8988T (cell line): ENCODE results near the gene GGT5.
"Not testable (repeated sequence)": the region's sequence is repeated elsewhere in the genome, so short reads cannot be mapped to it uniquely, and the experiment has no call there.

Experiments used
- DNase-seq: peaks from one replicate; pipeline ENCODE4 v3.0.0; 2011

Gene GGT5

DNA sequence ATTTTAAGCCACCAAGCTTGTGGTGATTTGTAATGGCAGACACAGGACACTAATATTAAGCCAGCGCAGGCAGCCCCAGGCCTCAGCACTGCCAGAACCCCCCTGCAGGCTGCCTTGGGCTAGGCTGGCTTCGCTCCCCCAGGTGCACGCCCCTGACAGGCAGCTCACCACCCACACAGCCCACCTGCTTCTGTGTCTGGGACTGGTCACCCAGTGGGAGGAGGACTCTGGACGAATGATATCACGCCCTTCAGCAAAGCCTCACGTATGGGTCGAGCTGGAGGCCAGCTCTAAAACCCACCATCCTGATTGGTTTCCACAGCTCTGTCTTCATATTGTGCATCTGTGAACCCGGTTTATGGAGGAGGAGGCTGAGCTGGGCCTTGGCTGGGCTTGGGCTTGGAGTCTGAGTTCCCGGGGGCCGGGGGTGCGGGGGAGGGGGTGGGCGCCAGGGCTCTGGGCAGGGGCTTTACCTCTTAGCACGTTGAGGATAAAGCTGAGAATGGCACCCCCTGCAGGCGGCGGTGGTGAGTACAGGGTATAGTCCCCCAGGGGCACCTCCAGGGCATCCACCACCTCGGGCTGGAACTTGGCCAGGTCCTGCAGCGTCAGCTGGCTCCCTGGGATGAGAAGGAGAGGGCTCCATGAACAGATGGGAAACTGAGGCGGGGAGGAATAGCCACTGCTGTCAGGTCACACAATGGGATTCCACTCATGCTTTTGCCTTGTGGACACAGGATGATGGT lies 13.8 kb downstream of the GGT5 start:
- DNase-seq = no peak

DNA sequence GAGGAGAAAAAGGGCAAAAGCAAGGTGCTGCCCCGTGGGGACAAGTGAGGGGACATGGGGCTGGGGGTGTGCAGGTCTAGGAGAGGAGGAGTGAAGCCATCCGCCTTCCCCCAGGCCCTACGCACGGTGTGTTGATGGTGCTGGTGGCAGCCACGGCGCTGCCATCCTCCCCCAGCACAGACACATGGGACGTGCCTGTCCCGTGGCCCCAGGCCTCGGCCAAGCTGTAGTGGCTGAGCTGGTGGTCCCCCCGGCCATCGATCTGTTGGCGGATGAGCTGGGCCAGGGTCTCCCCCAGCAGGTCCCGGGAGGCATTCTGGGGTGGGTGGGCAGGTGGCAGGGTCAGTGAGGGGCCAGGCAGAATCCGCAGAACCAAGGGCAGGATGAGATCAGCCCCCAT lies 18.9 kb downstream of the GGT5 start:
- no peak for DNase-seq

DNA sequence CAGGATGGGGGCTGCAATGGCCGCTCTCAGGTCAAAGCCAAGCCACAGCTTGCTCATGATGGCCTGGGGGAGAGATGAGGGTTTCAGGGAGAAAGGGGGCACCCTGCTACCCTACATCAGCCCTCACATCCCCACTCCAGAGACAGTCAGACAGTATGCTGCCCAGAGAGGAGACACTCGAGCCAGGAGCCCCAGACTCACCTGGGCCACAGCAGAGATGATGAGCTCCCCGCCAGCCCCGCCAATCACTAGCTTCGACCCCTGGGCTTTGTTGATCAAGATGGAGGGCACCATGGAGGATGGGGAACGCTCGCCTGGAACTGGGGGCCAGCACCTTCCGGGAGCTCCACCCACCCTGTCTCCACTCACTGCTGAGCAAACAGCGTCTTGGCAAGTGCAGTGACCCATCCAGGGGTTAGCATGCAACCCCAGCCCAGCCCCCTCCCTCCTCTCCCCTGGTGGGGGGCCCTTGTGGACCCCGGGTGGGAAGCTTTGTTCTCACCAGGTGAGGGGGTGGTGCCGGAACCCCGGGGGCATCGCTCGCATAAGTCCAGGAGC lies 19.8 kb downstream of the GGT5 start:
- no peak for DNase-seq

DNA sequence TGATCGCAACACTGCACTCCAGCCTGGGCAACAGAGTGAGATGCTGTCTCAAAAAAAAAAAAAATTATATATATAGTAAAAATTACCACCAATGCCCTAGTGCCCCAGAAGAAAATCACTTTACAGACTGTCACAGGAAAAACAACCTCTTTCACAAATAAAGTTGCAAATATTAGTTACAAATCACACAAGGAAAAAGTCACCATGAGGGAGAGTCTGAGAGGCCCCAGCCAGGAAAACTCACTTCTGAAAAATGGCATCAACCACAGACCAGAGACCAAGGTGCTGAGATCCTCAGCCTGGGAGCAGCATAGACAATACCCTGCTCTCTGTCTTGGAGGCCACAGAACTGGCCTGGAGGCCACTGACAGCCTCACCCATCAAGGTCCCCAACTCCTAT lies 20.4 kb downstream of the GGT5 start:
- no peak for DNase-seq

DNA sequence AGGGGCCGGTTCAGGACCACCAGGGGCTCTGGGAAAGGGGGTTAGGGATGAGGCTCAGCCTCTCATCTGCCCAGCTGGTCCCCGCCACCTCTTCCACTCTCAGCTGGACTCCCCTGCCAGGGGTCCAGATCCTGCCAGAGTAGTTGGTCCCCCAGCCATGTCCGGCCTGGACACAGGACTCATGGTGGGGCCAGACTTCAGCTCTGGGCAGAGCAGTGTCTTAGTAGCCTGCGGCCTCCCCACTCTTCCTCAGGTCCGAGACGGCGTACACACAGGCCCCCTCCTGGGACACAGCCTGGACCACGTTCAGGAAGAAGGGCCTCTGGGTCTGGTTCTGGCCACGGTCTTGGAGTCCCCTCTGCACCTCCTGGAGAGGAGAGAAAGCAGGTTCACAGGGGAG lies 25.1 kb downstream of the GGT5 start:
- no peak for DNase-seq

DNA sequence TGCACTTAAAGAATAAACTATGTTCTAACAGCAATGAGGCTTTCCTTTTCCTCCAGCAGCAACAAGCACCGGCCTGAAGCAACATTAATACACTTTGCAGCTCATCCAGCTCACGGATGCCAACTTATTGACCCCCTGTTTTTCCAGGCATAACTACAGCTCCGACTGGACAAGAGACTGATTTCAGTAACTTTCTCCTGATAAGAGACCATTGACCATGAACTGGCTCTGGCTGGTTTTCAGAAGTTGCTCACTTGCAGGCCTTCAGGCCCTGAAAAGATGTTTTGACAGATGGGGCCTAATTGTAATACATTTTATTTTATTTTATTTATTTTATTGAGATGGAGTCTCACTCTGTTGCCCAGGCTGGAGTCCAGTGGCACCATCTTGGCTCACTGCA lies 27.5 kb downstream of the GGT5 start:
- DNase-seq = no peak

DNA sequence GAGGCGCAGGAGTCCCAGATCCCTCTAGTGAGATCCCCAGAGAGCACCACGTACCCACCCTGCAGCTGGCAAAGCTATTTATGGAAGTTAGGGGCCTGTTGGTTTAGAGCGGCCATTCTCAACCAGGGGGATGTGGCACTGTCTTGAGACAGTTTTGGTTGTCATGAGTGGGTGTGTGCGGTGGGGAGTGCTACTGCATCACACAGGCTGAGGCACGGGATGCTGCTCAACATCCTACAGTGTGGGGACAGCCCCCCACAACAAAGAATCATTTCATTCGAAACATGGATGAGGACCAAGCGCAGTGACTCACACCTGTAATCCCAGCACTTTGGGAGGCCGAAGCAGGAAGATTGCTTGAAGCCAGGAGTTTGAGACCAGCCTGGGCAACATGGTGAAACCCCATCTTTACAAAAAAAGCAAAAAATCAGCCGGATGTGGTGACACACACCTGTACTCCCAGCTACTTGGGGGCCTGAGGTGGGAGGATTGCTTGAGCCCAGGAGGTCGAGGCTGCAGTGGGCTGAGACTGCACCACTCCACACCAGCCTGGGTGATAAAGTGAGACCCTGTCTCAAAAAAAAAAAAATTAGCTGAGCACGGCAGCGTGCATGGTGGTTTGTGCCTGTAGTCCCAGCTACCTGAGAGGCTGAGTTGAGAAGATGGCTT lies 28.2 kb downstream of the GGT5 start:
- no peak for DNase-seq

DNA sequence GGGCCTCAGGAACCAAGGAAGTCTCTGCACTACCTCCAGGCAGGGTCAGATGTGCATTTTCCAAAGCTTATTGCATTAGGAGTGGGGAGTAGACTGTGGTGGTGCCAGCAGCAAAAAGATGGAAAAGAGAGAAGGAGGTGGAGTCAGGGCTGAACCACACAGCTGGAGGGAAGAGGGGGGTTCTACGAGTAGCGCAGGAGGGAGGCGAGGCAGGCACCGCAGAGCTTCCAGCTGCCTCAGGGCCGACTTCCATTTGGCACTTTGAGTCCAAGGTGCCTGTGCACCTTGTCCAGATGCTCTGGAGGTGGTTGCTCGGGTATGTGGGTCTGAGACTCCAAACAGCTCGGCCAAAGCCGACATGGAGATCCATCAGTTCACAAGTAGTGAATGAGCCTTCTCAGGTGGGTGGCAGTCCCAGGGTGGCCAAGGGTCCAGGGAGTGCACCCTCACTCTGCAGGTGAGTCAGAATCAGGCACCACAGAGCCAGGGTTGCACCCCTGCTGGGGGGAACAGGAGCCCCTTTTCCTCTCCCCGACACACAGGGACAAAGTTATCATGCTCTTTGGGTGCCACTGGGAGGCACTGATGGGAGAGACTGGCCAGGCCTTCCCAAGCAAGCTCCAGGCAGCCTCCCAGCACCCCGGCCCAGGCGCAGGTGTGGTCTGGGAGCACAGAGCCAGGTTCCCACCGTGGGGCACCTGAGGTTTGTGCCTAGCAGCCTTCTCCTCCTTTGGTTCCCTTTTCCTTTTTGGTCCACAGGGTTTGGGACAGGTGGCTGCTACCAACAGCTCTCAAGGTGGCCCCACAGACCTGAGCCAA lies 30.2 kb downstream of the GGT5 start:
- no peak for DNase-seq

DNA sequence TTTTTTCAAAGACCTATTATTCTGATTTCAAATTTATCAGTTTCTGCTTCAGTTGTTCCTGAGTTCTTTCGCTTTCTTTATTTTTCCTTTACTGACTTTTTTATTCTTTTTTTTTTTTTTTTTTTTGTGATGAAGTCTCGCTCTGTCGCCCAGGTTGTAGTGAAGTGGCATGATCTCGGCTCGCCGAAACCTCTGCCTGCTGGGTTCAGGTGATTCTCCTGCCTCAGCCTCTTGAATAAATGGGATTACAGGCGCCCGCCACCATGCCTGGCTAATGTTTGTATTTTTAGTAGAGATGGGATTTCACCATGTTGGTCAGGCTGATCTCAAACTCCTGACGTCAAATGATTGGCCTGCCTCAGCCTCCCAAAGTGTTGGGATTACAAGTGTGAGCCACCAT lies 31.8 kb downstream of the GGT5 start:
- not testable (repeated sequence) for DNase-seq

DNA sequence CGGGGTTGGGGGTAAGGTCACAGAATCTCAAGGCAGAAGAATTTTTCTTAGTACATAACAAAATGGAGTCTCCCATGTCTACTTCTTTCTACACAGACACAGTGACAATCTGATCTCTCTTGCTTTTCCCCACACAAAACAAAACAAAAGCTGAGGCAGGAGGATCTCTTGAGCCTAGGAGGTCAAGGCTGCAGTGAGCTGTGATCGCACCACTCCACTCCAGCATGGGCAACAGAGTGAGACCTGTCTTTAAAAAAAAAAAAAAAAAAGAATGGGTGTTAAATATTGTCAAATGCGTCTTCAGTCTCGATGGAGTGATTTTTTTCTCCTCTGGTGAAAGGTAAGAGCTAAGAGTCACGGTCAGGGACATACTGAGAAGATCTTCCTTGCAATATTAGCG lies 33.2 kb downstream of the GGT5 start:
- not testable (repeated sequence) for DNase-seq

DNA sequence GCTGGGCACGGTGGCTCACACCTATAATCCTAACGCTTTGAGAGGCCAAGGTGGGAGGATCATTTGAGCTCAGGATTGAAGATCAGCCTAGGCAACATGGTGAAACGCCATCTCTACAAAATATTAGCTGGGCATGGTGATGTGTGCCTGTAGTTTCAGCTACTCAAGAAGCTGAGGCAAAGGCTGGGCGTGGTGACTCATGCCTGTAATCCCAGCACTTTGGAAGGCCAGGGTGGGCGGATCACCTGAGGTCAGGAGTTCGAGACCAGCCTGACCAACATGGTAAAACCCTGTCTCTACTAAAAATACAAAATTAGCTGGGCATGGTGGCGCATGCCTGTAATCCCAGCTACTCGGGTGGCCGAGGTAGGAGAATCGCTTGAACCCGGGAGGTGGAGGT lies 34.5 kb downstream of the GGT5 start:
- not testable (repeated sequence) for DNase-seq

DNA sequence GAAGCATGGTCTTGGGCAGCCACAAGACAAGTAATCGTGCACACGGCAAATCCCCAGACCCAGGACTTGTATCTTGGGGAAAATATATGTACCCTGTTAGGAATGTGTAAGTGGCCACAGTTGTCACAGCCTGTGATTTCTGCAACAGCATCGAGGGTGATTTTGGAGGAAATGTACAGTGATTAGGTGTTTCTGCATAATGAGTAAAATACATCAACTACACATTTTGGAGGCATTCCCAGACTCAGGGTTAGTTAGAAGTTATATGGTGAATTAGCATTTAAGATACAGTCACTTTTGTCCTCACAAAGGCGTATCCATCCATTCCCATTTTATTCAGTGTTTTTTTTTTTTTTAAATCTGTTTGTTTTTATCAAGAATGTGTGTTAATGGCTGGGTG lies 35.2 kb downstream of the GGT5 start:
- no peak for DNase-seq

DNA sequence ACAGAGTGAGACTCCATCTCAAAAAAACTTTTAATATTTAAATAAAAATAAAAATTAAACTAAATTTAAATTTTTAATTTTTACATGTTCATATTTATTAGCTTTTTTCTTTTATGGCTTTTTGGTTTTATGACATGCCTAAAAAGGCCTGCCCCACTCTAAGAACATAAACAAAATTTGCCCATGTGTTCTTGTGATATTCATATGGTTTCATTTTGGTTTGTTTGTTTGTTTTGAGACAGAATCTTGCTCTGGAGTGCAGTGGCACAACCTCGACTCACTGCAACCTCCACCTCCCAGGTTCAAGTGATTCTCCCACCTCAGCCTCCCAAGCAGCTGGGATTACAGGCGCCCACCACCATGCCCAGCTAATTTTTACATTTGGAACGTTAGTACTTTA lies 35.9 kb downstream of the GGT5 start:
- no peak for DNase-seq

DNA sequence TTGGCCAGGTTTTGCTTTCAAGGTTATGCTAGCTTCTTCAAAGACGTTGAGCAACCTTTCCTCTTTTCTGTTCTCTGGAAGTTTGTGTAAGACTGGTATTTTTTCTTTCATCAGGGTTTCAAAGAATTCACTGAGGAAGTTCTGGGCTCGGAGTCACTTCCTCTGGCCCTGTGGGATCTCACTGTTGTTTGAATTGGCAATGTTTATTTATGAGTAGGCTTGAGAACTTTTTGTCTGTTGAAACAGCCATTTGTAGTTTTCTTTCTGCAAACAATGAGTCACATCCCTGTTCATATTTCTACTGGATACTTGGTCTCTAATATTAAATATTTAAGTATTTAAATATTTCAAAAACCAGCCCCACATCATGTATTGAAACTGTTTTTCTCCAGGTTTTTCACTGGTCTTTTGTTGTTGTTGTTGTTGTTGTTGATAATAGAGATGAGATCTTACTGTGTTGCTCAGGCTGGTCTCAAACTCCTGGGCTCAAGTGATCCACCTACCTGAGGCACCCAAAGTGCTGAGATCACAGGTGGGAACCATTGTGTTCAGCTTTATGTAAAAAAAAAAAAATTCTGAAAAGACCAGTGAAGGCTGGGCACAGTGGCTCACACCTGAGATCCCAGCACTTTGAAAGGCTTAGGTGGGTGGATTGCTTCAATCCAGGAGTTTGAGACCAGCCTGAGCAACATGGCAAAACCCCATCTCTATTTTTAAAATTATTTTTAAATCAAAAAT lies 36.7 kb downstream of the GGT5 start:
- no peak for DNase-seq

DNA sequence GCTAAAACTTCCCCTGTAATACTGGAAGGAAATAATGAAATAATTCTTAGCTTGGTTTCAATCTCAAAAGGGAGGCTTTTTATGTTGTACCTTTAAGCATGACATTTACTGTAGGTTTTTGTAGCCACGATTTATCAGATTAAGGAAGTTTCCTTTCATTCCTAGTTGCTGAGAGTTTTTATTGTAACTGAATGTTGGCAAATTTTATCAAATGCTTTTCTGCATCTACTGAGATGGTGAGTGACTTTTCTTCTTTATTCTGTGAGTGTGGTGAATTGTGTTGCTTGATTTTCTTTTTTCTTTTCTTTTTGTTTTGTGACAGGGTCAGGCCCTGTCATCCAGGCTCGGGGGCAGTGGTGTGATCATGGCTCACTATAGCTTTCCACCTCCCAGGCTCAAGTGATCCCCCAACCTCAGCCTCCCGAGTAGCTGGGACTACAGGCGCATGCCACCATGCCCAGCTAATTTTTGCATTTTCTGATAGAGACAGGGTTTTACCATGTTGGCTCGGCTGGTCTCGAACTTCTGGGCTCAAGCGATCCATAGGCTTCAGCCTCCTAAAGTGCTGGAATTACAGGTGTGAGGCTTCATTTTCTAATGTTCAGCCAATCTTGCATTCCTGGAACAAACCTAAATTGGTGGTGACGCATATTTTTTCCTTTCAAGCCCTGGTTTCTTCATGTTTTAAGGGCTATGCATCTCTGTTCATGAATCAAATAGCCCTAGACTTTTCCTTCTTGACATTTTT lies 37.4 kb downstream of the GGT5 start:
- no peak for DNase-seq

DNA sequence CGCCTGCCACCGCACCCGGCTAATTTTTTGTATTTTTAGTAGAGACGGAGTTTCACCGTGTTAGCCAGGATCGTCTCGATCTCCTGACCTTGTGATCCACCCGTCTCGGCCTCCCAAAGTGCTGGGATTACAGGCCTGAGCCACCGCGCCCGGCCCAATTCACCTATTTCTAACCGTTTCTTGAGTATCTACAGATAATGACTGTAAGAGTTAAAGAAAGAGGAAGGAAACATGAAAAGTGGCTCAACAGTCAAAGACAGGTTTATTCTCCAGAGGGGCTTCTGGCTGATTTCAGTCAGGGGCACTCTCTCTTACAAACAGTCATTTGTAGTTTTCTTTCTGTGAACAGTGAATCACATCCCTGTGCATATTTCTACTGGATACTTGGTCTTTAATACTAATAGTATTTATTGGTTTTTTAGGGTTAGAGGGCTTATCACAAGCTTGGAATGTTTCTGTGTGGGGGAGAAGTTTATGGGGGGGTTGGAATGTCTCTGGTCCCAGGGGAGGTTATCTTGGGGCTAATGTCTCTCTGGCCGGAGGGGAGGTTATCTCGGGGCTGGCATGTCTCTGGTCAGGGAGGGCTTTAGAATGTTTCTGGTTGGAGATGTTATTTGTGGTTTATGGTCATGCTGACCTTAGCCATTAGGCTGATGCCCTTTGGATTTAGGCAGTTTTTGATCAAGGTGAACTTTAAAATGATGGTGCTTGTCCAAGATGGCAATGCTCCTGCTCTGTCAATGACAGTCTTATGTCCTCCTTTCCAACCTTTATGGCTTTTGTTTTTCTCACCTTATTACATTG lies 38.2 kb downstream of the GGT5 start:
- not testable (repeated sequence) for DNase-seq

DNA sequence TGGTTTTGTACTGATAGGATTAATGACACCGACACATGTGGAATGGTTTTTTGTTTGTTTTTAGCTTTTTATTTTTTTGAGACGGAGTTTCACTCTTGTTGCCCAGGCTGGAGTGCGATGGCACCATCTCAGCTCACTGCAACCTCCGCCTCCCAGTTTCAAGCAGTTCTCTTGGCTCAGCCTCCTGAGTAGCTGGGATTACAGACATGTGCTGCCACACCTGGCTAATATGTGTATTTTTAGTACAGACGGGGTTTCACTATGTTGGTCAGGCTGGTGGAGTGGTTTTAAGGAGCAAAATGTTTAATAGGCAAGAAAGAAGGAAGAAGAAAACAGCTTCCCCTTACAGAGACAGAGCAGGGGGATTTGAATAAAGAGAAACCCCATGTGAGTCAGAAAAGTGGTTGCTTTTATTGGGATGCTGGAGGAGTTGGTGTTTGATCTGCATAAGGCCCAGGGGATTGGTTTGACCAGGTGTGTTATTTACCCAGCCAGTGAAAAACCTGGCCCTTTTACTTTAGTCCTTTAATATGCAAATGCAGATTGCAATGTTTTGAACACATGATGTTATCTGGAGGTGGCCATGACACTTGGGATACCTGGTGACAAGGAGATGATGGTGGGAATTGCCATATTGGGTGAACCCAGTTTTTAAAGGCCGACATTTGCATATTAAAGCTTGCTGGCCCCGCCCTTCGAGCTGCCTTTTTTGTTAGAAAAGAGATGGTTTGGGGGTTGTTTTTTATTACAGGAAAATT lies 39.3 kb downstream of the GGT5 start:
- no peak for DNase-seq

DNA sequence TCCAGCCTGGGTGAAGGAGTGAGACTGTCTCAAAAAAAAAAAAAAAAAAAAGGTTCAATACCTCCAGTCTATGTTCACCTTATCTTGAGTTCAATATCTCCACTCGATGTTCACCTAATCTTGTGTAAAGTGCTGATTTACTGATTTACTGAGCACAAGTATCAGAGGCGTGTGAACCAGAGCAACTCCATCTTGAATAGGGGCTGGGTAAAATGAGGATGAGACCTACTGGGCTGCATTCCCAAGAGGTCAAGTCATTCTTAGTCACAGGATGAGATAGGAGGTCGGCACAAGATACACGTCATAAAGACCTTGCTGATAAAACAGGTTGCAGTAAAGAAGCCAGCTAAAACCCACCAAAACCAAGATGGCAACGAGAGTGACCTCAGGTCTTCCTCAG lies 41.0 kb downstream of the GGT5 start:
- not testable (repeated sequence) for DNase-seq

DNA sequence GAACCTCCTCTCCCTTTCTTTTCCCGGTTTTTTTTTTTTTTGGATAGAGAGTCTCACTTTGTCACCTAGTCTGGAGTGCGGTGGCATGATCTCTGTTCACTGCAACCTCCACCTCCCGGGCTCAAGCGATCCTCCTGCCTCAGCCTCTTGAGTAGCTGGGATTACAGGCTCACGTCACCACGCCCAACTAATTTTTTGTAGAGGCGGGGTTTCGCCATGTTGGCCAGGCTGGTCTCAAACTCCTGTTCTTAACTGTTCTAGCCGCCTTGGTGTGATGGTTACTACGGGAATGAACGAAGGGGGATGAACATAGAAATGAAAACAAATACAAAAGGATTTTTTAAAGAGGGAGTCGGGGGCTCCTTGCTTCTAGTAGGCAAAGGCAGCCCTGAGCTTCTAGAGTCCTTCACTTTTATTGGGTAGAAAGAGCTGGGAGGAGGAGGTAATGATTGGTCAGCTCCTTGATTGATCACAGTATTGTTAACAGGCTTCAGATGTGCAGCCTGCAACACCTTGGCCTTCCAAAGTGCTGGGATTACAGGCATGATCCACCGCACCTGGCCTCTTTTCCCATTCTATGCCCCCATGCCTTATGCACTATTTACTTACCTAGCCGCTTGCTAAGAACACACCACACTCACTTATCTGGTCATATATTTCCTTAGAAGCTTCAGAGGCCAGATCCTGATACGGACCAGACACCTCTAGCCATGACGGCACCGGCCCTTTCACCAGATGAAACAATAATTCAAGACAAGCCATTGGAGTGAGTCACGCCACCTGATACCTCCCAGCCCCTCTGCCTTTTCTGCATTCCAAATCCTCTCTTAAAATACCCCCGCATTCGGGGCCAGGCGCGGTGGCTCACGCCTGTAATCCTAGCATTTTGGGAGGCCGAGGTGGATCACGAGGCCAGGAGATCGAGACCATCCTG lies 42.9 kb downstream of the GGT5 start:
- DNase-seq = no peak
